ENCODE results near the gene CMTM8.

Gene CMTM8

DNA sequence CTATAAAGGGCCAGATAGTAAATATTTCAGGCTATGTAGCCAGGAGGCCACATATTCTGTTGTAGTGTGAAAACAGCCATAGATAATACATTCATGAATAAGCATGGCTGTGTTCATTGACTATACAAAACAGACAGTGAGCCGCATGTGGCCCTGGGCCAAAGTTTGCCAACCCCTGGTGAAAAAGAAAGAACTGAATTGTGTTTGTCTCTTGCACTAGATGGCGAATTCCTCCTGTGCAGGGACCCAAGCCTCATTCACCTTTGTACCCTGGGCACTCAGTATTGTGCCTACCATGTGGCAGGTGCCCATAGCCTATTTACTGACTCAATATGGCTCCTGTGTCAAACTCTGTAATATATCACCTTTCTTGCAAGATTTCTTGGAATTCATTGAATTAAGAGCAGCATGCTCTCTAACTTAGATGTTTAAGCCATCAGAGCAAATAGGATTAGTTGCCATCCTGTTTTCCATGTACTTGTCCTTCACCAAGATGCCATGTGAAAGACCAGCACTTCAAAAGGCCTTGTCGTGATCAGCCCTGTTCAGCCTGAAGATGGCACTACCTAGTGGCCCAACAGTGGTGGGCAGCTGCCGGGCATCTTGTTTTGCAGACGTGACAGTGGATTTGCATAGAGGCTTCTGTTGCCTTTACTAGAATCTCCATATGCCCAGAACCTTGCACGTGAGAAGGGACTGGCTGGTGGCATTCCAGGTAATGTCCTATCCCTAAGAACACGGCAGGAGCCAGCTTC, 102.3 kb downstream of the CMTM8 start:
- DNase-seq, result no peak

DNA sequence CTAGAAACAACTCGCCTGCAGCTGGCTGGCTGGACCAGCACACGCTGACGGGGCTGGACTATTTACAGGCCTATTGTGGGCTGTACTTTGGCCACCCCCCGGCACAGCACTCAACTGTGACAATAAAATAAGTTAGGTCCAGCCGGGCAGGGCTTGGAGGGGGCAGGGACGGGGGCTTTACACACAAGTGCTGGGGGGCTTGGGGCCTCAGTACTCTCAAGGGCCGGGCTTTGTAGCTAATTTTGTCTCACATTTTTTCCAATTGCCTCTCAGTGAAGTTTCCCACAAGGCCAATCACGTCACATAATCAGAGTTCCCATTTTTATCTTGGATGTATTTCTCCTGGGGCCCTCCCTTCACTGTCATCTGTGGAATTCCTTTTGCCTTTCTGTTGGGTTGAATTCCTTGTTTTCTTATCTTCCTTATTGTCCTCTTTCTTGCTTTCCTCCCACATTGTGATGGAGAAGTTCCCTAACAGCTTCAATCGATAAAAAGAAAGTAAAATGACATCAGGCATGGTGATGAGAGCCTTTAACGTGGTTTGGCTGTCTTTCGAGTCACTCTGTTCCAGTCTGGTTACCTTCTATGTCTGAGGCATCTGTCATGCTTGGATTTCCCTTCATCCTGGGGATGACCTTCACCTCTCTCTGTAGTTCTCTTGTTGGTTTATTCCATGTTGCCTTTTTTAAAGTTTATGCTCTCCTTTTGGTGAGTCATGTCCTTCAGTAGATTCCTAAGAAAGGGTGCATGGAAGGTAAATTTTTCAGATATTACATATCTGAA, 109.1 kb downstream of the CMTM8 start:
- DNase-seq, result no peak

DNA sequence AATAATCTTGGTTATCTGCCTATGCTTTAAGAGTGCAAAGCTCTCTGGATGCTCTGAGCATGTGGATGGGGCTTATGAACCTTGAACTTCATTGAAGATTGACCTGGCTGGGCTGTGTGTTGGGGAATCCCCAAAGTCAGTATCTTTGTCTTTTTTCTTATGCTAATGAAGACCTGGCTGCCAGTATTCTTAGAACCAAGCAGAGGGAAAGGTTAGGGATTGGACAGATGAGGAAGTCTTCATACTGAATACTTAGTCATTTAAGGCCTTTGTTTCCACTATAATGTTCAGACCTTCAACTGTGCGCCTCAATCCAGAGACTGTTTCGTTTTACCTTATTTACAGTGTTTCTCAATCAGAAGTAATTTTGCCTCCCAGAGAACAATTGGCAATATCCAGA, 110.7 kb downstream of the CMTM8 start:
- no peak for DNase-seq

GRCh38 chr3:32352563-32352962, 114.1 kb downstream of the CMTM8 start:
- DNase-seq, result no peak

GRCh38 chr3:32353351-32353750, 114.9 kb downstream of the CMTM8 start:
- DNase-seq, result no peak

DNA sequence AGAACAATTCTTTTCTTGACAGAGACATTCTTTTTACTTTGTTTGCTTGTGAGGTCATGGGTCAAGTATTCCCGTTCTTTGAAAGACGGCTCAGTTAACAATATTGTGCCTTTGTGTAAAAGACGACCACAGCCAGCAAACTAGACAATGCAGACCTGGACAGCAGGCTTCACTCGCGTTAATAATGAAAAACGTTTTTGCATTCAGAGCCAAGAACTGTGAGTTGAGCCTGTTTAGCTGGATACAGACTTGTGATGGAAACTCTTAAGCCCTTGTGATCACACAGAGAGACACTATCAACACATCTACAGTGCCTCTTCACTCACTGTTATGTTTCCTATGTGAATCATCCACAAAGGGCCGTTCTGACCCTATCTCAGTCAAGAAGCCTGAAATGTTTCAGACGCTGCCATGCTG, 115.9 kb downstream of the CMTM8 start:
- DNase-seq, result no peak

DNA sequence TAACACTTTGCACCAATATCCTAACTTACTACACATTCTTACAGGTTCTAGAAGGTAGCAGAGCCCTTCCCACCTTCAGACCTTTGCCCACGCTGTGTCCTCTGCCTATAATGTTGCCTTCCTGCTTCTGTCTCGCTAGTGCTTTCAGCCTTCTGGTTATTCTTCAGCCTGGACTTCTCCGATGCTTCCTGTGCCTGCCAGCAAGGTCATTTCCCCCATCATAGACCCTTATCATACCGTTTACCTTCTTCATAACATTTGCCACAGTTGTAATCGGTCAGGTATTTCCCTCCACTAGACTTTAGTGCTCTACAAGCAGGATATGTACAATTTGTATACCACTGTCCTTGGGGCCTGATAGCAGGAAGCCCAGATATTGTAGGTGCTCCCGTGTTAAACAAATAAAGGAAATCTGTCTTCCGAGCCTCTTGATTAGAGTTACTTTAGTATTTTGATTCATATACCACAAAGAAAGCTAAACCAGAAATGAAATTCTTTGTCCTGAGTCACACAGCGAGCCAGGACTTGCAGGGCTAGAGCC, 117.3 kb downstream of the CMTM8 start:
- no peak for DNase-seq

DNA sequence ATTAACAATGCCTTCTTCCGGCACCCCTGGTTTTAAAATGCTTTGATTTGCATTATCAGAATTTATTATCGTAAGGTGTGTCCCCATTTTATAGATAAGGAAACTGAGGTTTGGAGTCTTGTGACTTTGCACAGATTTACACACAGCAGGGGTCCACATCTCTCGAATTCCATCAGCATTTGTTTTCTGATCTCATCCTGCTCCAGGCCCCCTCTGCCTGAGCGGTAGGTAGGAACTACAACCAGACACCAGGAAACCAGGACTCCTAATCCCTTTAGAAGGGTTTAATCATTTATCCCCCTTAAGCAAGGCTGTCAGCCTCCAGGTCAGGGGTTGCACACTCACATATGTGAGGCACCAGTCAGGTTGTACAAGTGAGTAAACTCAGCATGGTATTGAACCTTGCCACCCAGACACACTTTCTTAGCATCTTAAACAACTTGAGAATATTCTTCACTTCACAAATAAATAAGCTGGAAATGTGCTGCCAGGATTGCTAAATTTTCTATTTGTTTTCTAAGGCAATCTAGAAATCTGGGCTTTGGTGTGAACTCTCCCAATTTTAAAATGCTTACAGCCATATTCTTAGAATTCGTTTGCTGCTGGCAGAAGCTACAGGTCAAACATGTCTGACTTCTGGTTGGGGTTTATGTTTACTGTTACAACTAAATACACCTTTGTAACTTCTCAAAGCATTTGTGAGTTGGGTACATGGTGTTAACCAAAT, 121.4 kb downstream of the CMTM8 start:
- no peak for DNase-seq

DNA sequence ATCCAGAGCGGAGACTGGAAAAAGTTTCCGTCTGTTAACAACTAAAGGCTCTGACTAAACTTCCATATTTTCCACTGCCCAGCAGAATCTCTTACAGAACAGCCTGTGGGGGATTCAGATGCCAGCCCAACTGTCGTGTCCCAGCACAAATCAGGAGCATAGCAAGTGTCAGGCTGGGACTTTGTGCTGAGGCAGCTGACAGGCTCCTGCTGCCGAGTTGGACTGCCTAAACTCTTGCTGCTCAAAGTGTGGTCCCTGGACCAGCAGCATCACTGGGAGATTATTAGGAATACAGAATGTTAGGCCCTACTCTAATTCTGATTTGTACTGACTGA, 122.0 kb downstream of the CMTM8 start:
- no peak for DNase-seq

DNA sequence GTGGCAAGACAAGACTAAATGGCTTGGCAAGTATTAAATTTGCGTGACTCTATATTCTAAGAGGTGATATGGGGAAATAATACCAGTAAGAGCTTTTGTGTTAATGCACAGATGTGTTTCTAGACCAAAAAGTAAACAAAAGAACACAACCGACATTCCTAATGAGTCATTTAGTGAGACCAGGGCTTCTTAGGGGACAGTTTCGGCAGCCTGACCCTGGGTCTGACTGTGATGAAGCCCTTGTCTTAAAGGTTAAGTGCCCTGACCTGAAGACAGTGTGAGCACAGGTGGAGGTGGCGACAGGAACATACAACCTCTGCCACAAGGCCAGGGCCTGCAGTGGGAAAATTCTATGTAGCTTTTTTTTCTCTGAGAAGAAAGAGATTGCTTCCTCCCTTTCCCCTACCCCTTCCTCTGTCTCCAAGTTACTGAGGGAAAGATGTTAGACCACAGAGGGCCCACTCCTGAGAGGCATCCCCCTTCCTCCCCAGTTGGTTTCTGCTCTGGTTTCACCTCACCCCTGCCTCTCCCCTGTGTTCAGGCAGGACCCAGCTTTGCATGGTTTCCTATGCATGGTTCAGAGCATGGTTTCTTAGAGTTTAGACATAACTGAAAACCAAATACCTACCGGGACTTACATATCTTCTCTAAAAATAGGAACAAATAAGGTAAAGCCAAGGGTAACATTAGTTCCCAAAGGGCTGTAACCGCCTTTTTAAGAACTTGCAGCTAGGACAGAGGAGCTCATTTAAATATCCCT, 128.3 kb downstream of the CMTM8 start:
- no peak for DNase-seq

GRCh38 chr3:32367442-32367841, 129.0 kb downstream of the CMTM8 start:
- DNase-seq, result no peak

DNA sequence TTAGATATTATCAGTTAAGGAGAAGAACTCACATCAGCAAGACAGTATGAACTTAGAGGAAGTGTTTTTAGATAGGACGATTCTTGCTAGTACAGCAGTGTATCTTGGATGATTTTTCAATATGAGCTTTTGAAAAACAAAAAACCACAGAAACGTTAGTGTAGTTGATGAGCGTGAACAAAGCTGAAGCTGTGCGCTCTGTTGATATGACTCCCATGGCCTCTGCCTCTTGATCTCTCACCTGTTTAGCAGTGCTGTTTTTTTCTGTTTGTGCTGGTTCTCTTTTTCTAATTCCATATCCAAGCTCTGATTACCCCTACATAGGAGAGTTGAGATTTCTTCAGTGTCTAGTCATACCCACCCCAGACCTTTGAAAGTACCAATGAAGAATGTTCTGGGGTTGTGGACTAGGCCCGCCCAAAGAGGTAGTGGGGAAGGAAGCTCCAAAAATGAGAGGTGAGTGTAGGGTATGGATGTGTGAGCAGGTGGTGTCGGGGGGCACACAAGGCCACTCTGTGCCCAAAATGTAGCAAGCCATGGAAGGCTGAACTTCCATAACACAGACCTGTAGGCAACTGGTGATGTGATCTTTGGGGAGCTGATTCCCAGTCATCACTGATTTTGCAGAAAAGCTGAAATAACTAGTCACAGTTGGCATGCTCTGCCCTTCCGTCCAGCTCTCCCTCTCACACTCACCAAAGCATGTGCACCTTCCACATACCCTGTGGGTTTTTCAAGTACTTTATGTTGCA, 133.2 kb downstream of the CMTM8 start:
- DNase-seq, result no peak

DNA sequence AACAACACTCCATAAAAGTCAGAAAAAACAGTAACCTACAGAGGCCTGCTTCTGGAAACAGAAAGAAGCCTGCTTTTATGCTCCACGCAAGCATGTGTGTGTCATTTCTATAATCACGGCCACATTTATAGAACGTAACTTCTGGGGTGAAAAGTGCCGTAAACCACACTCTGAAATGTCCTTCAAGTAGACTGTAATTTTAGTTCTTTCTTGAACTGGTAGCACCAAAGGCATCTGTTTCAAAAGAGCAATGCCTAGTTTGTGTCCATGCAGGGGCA, 133.7 kb downstream of the CMTM8 start:
- DNase-seq, result no peak

DNA sequence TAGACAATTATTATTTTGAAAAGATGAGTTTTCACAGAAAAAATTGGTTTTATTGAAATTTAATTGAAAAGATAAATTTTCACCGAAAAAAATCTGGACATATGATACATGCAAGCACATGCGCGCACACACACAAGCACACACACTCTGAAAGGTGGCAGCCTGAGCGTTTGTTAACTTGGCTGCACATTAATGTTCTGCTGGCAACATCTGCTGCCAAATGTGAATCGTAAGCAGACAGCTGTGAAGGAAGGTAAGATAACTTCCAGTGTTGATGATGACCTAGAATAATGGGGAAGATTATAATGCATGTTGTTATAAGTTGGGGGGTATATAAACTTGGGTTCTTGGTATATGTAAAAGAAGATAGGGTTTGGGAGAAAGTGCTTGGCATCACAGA, 134.8 kb downstream of the CMTM8 start:
- no peak for DNase-seq

DNA sequence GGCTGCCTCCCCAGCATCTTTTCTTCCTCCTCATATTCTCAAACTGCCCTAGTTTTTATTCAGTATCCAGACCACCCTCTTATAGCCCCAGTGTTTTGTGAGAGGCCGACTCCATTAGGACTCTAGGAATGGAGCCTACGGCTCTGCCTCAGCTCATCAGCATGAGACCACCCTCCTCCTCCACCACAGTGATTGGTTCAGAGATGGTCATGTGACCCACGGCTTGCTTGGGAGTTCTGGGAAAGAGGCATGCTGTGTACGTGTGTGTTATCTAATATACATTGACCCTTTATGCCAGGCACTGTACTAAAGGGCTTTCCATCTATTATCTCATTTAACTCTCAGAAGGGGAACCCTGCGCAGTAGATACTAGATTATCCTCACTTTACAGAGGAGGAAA, 135.4 kb downstream of the CMTM8 start:
- no peak for DNase-seq

DNA sequence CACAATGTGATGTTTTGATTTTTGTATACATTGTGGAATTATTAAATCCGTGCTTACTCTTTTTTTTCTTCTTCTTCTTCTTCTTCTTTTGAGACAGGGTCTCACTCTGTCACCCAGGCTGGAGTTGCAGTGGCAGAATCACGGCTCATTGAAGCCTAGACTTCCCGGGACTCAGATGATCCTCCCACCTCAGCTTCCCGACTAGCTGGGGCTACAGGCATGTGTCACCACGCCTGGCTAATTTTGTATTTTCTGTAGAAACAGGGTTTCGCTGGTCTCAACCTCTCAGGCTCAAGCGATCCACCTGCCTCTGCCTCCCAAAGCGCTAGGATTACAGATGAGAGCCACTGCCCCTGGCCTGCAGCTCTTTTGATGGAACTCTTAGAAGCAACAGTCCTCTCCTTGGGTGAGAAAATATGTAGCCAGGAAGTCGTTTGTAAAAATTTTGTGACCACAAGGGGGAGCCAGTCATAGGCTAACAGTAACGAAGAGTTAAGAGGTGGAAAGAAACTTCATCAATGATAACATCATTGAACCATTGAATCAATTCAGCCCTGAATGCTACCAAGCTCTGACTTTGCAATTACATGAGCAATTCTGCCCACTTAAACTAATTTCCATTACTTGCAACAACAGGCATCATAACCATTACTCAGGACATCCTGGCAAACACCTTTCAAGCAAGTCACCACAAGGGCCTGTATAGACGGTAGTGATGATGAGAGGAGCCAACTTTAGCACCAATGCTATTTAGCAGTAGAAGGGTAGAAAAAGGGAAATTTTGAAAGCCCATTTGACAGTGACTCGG, 136.5 kb downstream of the CMTM8 start:
- peak; percentile 5 to 51 for DNase-seq

- DNase-seq, result no peak
Measured at GRCh38 chr3:32375596-32375930, 137.1 kb downstream of the CMTM8 start.

DNA sequence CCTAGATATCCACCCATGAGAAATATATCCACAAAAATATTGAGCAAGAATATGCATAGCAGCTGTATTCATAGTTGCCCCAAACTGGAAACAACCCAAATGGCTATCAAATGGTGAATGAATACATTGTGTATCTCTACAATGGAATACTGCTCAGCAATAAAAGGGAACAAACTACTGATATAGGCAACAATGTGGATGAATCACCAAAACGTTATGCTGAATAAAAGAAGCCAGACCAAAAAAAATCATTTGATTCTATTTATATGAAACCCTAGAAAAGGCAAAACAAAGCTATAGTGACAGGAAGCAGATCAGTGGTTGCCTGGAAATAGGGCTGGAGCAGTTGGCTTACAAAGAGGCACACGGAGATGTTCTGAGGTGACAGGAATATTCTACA, 137.6 kb downstream of the CMTM8 start:
- no peak for DNase-seq

DNA sequence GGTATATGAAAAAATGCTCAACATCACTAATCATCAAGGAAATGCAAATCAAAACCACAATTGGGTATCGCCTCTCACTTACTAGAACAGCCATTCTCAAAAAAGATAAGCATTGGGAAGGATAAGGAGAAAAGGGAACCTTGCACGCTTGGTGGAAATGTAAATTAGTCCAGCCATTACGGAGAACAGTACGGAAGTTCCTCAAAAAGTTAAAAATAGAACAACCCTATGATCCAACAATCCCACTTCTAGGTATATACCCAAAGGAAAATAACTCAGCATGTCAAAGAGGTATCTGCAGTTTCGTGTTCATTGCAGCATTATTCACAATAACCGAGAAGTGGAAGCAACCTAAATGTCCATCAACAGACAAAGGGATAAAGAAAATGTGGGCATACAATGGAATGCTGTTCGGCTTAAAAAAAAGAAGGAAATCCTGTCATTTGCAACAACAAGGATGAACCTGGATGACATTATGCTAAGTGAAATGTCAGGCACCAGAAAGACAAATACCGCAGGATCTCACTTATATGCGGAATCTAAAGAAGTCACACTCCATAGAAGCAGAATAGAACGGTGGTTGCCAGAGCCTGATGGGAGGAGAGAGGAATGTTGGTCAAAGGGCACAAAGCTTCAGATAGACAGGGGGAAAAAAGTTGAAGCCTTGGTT, 141.5 kb downstream of the CMTM8 start:
- DNase-seq, result no peak

- DNase-seq, result no peak
Measured at GRCh38 chr3:32381922-32382321, 143.4 kb downstream of the CMTM8 start.

DNA sequence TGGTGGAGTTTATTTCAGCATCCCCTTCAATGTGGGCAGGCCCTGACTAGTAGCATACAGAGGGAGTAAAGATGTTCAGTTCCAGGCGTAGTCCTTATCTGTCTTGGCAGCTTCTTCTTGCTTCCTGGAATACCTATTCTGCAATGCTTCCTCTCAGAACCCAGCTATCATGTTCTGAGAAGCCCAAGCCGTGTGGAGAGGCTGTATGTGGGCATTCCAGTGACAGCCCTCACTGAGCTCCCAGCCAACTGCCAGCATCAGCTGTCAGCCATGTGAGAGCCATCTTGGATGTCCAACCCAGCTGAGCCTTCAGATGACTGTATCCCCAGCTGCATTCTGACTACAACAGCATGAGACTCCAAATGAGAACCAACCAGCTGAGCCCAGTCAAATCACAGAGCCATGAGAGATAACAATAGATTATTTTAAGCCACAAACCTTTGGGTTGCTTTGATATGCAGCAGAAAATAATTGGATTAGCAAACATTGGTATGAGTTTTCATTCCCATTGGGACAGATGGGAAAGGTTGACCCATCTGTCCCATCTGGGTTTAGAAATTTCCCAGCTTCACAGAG, 144.7 kb downstream of the CMTM8 start:
- DNase-seq, result no peak

Measured in NCI-H446 (cell line).